ENCODE measurements around the gene SNX21.

DNA sequence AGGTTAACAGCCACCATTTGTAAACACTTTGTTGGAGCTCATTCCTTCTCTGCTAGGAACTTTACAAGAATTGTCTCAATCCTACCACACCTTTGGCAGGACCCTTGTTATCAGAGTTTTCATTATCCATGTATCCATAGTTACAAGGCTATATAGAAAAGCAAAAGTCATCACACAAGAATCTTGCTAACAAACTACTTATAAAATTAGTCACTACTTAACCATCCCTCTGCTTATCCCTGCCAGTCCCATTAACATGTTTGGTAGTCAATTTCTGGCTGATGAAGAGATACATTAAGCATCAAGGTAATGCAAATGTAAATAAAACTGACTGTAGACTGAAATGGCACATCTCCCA, 34.2 kb downstream of the SNX21 start:
- TF ChIP-seq, protein P1, sequence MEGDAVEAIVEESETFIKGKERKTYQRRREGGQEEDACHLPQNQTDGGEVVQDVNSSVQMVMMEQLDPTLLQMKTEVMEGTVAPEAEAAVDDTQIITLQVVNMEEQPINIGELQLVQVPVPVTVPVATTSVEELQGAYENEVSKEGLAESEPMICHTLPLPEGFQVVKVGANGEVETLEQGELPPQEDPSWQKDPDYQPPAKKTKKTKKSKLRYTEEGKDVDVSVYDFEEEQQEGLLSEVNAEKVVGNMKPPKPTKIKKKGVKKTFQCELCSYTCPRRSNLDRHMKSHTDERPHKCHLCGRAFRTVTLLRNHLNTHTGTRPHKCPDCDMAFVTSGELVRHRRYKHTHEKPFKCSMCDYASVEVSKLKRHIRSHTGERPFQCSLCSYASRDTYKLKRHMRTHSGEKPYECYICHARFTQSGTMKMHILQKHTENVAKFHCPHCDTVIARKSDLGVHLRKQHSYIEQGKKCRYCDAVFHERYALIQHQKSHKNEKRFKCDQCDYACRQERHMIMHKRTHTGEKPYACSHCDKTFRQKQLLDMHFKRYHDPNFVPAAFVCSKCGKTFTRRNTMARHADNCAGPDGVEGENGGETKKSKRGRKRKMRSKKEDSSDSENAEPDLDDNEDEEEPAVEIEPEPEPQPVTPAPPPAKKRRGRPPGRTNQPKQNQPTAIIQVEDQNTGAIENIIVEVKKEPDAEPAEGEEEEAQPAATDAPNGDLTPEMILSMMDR (IDR thresholded peaks at IDR 0.05; ENCODE audit: low read depth, low read length, poor library complexity, severe bottlenecking): no peak
- no peak for TF ChIP-seq EZH2phosphoT487 (IDR thresholded peaks at IDR 0.05; ENCODE audit: borderline replicate concordance, low read length)
